VCaP (cell line): Measurements from ENCODE around the gene RNF115.
A peak's percentile ranks its signal among the peaks of the same experiment; 100 is the strongest.

Experiments used
- H3K27ac ChIP-seq: fragments of 450-650 bp; 2 replicates; pipeline ENCODE4 v1.5.1; 2017
- TF ChIP-seq, protein P1 (sequence below): fragments of 450-650 bp; conservative IDR thresholded peaks from 2 replicates; pipeline ENCODE4 v1.5.1; 2017; ENCODE audit warnings: mild to moderate bottlenecking, moderate library complexity

The RNF115 gene

GRCh38 chr1:145758575-145758974 is 65.3 kb downstream of the RNF115 start:
- no peak overlapping the region for H3K27ac ChIP-seq
- TF ChIP-seq, protein P1, sequence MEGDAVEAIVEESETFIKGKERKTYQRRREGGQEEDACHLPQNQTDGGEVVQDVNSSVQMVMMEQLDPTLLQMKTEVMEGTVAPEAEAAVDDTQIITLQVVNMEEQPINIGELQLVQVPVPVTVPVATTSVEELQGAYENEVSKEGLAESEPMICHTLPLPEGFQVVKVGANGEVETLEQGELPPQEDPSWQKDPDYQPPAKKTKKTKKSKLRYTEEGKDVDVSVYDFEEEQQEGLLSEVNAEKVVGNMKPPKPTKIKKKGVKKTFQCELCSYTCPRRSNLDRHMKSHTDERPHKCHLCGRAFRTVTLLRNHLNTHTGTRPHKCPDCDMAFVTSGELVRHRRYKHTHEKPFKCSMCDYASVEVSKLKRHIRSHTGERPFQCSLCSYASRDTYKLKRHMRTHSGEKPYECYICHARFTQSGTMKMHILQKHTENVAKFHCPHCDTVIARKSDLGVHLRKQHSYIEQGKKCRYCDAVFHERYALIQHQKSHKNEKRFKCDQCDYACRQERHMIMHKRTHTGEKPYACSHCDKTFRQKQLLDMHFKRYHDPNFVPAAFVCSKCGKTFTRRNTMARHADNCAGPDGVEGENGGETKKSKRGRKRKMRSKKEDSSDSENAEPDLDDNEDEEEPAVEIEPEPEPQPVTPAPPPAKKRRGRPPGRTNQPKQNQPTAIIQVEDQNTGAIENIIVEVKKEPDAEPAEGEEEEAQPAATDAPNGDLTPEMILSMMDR = no peak

- H3K27ac ChIP-seq = no peak overlapping the region
- TF ChIP-seq, protein P1 = no peak
These were observed 65.8 kb downstream of the RNF115 start for GRCh38 chr1:145758116-145758515.

- TF ChIP-seq, protein P1 = no peak
- no peak overlapping the region for H3K27ac ChIP-seq
These were observed 66.5 kb downstream of the RNF115 start for GRCh38 chr1:145757420-145757819.

DNA sequence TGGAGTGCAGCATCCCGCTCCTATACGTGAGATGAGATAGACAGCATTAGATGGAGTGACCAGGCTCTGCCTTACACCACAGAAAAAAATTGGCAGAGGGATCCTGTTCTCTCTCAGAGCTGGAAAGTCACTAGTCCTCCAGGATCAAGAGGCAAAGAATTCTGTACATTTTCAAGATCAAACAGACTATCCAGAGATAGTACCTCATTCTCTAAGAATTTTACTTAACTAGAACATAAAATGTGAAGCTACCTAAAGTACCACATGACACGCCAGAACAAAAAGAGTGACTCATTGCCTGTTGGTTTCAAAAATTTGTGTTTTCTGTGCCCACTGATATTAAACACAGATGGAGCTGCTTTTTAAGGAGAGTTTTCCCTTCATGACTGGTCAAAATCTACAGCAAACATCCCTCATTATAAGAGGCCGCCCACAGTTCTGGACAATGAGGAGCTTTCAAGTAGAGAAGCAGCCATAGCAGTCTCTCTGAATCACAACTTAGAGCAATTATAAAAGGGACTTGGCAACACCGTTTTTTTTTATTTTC is 72.3 kb downstream of the RNF115 start:
- TF ChIP-seq, protein P1 = no peak
- no peak overlapping the region for H3K27ac ChIP-seq

GRCh38 chr1:145750426-145750825 is 73.5 kb downstream of the RNF115 start:
- TF ChIP-seq, protein P1 = no peak
- no peak overlapping the region for H3K27ac ChIP-seq

- TF ChIP-seq, protein P1 = no peak
- H3K27ac ChIP-seq = no peak overlapping the region
These were observed 76.3 kb downstream of the RNF115 start for GRCh38 chr1:145747398-145748247.

DNA sequence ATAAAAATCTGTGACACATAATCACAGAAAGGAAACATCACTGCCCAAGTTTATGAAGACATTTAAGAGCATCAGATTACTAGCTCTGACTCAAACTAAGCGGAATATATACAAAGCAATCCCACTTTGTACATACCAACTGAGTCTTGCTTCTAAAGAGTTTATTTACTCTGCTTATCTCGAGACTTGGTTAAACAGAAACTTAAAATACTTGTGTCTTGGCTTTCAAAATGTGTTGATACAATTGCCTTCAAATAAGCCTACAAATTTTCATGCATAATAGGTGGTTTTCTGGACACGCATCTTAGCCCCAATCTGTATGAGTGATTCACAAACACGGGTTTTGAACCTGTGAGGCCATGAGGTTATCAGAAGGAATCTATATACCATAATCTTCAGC is 83.6 kb downstream of the RNF115 start:
- peak overlapping the region; percentile 51 for H3K27ac ChIP-seq
- TF ChIP-seq, protein P1 = no peak
